Stimulated activated CD8-positive, alpha-beta memory T cell treated with anti-CD3 and anti-CD28 coated beads, Interleukin-7, amount 100 ng/mL, for 48 hours (primary cell): ENCODE measurements around the gene NRXN3.

ENCODE experiments used
- DNase-seq, 2 donors: peaks; one replicate each; pipeline ENCODE4 v3.0.0-alpha.2; 2020; ENCODE audit warnings: low read depth in 1 of 2; ENCODE audit errors: extremely low read depth in 1 of 2

The NRXN3 gene

GRCh38 chr14:79037593-79037992, 867.4 kb downstream of the NRXN3 start:
- DNase-seq, result no peak

DNA sequence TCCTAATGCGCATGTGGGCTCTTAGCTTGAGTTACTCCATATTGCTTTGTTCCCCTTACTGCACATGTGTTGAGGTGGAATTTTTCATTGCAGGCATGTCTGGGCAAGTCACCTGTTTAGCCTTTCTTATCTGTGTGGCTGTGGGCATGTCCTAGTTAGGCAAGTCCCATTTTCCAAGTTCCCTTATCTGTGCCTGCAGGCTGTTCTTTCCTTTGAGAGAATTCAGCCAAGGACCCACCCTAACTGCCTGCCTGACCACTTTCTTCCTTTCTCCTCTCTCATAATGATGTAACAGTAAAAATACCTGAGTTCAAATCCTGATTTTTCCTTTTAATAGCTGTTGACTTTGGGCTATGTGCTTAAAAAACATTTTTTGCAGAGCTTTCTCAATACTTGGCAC, 870.6 kb downstream of the NRXN3 start:
- no peak for DNase-seq

DNA sequence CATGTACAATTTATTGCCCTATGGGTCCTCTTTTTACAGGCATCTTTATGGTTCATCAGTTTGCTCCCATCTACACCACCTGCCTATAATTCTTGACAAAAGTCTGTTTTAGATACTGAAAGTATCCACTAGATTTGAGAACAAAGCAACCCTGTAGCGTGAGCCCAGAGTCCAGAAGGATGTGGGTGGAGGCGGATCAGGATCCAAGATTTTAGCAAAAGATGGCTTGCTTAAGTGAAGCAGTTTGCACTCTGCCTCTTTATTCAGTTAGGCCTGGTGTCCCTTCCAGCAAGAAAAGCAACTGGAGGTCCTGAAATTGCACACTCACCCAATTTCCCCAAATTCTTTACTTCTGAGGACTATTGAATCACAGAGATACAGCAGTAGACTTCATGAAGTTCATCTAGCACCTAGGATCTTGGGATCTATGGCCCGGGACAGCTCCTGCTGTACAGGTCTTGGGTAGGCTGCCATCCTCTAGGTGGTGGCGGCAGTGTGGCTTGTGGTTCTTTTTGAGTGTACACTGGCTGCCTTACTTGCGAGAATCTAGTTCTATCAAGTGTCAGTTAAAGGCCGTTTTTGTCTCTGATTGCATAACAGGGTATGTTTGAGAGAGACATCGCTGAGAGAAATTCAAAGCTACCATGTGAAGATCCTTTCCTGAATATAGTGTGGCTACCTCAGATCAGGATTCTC, 873.2 kb downstream of the NRXN3 start:
- no peak for DNase-seq

- DNase-seq, result no peak
These were observed 874.9 kb downstream of the NRXN3 start for GRCh38 chr14:79044894-79045624.

DNA sequence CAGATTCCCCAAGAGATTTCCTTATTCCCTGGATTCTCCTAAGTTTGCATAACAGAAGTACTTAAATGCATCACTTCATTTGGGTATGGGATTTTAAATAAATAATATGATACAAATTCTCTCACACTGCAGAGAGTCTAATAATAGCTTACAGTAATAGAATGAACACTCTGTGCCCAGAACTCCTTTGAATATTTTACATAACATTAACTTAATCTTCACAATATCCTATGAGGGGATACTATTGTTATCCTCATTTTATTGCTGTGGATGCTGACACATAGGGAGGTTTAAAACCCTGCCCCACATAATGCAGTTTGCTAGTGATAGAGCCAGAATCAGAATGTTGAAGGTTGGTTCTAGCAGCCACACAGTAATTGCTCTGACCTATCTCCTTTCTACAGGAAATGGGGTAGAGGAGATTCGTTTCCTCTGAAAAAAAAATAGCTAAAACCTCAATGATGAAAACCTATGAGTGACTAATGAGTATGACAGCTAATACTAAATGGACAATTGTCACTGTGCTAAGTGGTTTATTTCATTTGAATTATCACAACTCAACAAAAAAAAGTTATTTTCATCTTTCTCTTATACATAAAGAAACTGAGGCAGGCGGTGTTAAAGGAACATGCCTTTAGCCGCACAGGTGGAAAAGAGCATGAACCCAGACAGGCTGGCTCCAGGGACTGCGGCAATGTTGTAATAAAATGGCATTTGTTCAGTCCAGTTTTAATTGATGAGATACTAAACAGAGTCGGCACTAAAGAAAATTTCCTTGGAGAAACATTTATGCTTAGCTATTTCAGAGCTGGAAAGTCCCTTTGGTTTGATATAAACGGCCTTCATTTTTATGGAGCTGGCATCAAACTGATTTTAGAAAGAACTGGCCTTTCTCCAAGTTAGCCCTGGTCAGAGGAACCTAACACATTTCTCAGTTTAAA, 880.9 kb downstream of the NRXN3 start:
- no peak for DNase-seq

- DNase-seq, result no peak
These were observed 881.6 kb downstream of the NRXN3 start for GRCh38 chr14:79051742-79052141.

DNA sequence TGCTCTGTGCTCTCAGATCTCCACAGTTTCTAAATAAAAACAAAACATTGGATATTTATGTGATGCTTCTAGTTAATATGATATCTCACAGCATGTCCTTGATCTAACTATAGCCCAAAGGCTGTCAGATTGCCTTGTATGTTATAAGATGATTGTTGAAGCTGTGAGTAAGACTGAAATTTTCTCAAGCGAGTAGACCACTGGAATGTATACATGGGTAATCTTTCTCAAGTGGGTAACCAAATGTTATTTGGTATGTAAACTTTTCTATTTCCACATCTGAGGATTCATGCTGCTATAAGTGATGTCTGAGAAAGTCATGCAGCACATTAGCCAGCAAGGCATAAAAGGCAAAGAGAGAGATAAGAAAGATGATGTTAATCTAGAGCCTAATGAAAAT, 886.7 kb downstream of the NRXN3 start:
- DNase-seq, result no peak

GRCh38 chr14:79057333-79057732, 887.2 kb downstream of the NRXN3 start:
- no peak for DNase-seq

DNA sequence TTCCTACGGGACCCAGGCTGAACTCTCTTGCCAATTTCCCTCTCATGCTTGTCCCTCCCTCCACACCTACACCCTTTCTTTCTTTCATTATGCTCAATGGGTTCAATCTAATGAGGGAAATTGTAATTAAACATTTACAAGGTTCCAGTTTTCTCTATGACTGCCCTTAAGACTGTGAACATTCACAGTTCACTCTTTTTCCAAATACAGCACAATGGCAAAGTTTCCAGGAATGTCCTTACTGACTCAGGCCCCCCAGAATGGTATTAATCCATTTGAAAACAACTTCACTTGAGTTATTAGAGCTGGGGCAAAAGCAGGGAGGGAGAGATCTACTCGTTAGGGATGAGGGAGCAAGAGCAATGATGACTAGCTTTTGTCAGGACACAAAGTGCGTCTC, 892.1 kb downstream of the NRXN3 start:
- DNase-seq, result no peak

- no peak for DNase-seq
These were observed 894.0 kb downstream of the NRXN3 start for GRCh38 chr14:79064214-79064613.

- DNase-seq, result no peak
These were observed 904.3 kb downstream of the NRXN3 start for GRCh38 chr14:79074510-79074909.

DNA sequence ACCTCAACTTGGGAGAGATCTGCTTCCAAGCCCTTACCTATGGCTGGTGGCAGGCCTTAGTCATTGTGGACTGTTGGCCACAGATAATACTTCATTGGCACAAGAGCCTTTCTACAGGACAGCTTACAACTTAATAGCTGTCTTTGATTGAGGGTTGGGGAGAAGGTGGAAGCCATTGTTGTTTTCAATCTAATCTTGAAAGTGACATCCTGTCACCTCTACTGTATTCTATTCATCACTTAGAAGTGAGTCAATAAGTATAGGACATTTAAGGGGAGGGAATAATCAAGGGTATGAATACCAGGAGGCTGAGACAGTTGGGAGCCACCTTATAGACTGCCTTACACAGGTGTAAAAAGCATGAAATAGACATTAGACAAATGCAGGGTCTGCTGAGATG, 906.3 kb downstream of the NRXN3 start:
- no peak for DNase-seq

GRCh38 chr14:79077096-79077495, 906.9 kb downstream of the NRXN3 start:
- no peak for DNase-seq

DNA sequence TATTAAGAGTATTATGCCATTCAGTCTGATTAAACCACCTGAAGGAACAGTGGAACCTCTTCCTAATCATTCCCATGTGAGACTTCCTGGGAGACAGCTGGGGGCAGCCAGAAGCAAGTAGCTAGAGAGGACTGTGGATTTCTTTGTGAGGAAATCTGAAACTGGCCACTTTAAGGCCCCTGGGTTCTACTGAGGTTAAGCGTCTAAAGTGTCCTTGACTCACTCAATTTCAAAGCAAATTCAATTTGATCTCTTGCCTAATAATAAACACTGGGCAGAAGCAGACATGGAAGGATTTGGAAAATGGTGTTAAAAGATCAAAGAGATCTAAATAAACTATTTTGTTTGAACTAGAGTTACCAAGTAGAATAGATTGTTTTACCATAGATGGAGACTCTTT, 909.9 kb downstream of the NRXN3 start:
- DNase-seq, result no peak

DNA sequence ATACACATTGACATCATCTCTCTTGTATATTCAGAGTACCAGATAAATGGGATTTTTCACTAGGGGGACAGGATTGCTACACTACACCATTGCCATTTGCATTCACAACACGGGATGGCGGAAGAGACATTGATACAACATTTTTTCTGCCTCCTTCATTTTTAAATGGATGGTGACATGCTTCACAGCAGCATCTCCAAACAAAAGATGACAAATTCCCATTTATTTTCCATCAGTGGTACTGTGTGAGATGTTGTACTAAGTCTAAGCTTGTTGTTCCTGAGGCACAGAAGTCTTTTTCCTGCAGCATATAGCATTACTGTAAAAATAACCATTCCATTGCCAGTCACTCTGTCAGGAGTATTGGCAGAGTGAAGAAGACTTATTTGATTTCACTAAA, 912.7 kb downstream of the NRXN3 start:
- no peak for DNase-seq

GRCh38 chr14:79083356-79083755, 913.2 kb downstream of the NRXN3 start:
- DNase-seq, result no peak

DNA sequence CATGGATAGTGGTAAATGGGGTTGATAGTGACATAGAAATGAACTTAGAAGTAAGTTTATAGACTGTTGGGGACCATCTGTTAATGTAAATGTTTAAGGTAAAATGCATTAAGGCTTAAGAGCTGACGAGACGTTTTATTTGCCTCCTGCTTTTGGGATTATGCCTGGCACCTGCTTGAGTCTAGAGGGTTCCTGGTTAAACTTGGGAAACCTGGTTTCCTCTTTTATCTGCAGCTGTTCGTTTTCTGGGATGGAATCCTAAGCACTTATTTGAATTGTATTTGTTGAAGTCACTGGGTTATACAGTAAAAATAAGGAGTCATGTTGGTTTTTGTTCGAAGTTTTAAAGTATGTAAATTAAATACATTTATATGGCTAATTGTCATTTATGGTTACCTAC, 914.7 kb downstream of the NRXN3 start:
- DNase-seq, result no peak

GRCh38 chr14:79089576-79089975, 919.4 kb downstream of the NRXN3 start:
- no peak for DNase-seq

DNA sequence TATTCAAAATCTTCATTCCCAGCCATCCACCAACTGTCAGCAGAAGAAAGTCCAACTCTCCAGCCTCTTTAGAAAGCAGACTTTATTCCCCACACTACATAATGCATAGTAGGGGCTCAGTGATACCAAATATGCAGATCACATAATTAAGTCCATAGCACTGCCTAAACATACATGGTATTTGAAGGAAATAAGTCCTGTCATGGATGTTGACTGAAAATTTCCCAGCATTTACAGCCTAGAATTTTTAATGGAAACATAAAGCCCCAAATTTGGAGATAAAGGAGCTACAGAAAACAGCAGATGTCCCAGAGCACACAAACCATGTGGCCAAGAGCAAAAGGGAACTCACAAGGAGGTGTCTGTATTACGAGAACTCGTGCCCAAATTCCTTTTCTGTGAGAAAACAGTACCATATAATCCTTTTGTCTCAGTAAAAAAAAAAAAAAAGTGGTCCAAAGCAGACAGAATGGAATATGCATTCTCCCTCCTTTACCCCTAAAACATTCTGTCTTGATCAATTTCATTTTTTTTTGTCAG, 920.5 kb downstream of the NRXN3 start:
- DNase-seq, result no peak

DNA sequence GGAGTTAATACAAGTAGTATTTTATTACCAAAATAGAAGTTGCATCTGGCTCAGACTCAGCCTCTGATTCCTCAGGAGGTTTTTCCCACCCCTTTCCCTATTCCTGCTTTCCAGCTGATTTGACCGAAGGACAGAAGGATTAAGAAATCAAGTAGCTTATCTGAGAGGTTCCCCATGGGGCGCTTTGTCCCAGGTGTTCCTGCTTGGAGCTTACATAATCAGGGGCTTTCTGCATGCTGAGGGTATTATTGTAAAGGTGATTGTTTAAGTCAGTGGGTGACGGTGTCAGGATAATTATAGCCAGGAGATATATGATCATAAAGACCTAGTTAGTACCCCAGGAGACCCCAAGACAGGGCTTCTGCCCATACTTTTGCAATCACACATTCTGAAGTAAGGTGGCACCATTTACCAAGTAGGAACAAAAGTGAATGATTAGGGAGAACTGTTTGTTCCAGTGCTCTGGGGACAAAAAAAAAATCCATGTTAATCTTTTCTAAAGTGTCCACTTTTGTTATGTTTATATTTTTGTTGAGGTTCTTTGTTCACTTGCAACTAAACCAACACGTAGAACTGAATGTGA, 921.3 kb downstream of the NRXN3 start:
- DNase-seq, result no peak

DNA sequence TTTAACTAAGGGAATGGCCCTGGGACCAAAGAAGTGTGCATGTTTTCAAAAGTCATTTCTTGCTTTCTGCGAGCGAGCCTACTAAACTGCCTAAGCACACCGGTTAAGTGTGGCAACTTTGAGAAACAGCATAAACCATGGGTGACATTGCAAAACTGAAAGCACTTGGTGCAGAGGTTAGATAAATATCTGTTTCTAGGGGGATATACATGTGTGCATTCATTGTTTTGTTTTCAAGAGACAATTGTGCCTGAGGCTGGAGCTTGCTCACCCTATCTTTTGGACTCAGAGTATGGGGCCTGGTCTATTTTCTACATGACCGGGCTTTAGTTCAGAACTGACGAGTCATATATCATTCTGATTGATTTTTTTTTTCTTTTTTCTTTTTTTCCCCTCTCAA, 923.4 kb downstream of the NRXN3 start:
- no peak for DNase-seq
